CD4-positive, alpha-beta T cell treated with Interleukin-4 for 1 hour (primary cell): ENCODE data around the gene BTBD19.
"Not testable (repeated sequence)": the region's sequence is repeated elsewhere in the genome, so short reads cannot be mapped to it uniquely, and the experiment has no call there.

Experiments used
- DNase-seq, 2 donors: peaks; one replicate each; pipeline ENCODE4 v3.0.0-alpha.2; 2020 to 2022

Gene BTBD19

GRCh38 chr1:44810101-44810761 lies 1.9 kb downstream of the BTBD19 start:
- DNase-seq = peak; percentile 51 to 57

DNA sequence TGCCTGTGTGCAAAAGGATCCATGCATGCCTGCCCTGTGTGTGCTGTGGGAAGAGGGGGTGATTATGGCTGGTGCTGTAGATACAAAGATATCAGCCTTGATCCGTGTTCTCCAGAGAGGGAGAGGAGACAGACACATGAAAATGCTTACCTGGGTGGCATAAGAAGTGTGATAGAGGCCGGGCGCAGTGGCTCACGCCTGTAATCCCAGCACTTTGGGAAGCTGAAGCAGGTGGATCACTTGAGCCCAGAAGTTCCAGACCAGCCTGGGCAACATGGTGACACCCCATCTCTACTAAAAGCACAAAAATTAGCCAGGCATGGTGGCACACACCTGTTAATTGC lies 2.4 kb downstream of the BTBD19 start:
- DNase-seq = peak in 1 of 2 donors; percentile 22

DNA sequence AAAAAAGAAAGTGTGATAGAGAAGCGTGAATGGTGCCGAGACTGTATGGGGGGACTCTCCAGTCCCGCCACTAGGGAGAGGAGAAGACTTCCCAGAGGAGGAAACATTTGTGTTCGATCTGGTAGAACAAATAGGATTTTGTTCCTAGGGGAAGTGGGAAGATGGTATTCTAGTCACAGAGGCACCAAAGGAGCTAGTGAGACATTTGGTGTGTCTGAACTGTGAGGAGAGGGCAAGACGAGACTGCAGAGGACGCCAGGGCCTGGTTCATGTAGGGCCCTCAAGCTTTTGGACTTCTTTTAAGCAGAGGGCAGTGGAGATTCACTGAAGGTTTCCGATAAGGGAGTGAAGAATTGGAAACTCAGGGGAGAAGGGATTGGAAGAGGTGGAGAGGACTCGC lies 2.9 kb downstream of the BTBD19 start:
- DNase-seq = peak in 1 of 2 donors; percentile 19

GRCh38 chr1:44812822-44813543 lies 4.7 kb downstream of the BTBD19 start:
- peak in 1 of 2 donors; percentile 21 for DNase-seq

DNA sequence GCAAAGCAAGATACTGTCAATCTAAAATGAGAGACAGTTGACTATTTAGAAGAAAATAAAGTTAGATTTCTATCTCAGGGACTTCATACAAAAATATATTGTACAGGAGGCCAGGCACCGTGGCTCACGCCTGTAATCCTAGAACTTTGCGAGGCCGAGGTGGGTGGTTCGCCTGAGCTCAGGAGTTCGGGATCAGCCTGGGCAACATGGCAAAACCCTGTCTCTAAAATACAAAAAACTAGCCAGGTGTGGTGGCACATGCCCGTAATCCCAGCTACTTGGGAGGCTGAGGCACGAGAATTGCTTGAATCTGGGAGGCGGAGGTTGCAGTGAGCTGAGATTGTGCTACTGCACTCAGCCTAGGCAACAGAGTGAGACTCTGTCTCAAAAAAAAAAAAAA lies 7.6 kb downstream of the BTBD19 start:
- not testable (repeated sequence) for DNase-seq

DNA sequence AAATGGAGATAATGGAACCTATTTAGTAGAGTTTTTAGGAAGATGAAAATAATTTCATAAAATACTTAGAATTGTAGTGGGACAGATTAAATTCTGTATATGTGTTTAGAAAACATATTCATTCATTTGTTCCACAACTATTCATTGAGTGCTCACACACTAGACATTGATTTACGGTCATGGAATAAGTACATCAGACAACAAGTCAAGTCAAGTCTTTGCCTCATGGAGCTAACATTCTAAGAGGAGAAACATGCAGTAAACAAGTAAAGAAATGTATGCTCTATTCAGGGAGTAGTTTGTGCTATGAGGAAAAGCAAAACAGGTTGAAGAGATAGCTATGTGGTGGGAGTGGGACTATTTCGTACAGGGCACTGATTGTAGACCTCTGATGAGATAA lies 9.0 kb downstream of the BTBD19 start:
- DNase-seq = no peak

GRCh38 chr1:44817771-44818495 lies 9.6 kb downstream of the BTBD19 start:
- DNase-seq = no peak

DNA sequence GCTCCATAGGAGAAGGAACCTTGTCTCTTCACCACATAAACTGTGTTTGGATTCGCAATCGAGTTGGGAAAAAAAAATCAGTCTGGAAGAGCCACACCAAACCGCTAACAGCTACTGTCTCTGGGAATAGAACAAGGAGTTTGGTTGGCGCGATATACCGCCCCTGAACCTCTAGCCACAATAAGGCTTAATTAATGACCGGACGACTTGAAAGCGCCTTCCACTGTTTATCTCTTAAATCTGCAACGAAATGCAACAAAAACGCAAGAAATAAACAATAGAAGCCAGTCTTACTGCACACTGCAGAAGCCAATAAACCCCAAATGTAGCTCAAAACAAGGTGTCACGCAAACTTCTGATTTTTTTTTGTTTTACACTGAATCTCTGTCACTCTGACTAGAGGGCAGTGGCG lies 10.9 kb downstream of the BTBD19 start:
- no peak for DNase-seq

GRCh38 chr1:44819608-44820327 lies 11.4 kb downstream of the BTBD19 start:
- DNase-seq = peak; percentile 89 to 92

DNA sequence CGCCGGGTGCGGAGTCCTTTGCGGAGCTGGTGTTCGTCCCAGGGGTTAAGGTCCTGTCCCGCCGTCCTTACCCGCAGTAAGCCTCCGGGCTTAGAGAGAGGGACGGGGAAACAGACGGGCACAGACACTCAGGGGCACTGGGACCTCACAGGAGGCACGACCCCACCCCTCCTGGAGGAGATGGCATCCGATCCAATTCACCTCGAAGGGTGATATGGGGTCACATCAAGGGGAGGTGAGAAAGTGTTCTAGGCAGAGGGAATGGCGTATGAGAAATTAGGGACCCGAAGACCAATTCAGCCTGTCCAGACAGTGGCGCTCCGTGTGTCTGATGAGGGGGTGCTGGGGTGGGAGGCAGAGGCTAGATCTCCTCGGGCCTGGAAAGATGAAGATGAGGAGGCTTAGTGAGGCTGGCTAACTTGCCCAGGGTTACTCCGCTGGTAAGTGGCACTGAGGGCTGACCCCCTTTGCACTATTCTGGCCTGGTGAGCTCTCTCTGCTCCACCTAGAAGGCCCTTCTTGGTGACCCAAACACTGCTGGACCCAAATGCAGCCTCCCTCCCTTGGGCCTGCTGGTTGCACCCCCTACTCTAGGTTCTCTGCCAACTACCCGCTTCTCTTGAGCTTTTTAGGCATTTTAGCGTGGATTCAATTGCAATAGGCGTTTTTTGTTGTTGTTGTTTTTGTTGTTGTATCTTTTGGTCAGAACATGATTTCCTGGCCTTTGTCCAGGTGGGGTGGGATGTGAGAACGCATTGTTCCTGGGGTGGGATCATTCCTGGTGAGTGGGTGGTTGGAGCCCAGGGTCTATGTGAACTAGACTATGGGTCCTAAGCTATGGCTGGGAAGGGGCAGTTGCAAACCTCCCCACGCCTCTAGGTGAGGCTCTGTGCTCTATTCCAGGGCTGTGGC lies 12.3 kb downstream of the BTBD19 start:
- no peak for DNase-seq

DNA sequence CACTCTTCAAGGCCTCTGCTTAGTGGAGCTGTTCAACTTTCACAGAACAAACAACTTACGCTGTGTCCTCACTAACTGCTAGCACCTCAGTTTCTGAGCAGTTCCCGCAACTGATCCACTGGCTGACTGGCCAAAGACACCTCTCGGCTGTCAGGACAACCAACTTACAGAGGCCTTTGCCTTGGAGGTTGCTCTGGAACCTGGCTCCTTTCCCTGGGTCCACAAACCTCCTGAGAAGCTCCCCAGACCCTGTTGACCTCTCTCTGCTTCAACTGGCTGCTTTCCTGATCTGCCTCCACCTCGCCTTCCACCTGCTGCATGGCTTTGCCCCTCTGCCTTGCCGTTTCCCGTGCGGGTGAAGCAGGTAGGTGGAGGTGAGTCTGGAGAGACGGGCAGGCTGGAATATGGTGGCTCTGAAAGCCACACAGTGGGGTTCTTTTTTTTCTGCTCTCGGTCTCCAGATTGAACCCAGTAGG lies 13.0 kb downstream of the BTBD19 start:
- DNase-seq = no peak

DNA sequence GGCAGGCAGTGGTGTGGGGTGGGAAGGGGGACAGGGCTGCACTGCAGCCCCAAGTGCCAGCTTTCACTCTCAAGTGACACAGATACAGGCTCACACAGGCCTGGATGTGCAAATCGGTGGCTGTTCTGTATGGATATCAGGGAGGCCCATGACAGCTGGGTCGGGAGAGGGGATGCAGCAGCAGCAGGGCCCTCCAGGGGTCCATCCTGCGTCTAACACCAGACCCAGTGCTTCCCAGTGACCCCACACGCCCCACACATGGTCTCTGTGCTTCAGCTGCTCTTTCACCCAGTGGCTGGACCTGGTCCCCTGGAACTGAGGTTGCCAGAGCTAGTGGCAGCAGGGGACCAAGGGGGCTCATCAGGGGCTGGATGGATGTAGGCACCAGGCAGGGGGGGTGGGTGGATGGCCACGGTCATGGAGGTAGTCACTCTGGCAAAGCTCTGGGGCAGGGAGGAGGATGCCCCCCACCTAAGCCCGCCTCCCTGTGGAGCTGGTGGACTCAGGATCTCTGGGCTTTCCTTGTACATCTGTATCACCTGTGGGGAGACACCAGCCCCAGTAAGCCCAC lies 13.9 kb downstream of the BTBD19 start:
- DNase-seq = no peak

DNA sequence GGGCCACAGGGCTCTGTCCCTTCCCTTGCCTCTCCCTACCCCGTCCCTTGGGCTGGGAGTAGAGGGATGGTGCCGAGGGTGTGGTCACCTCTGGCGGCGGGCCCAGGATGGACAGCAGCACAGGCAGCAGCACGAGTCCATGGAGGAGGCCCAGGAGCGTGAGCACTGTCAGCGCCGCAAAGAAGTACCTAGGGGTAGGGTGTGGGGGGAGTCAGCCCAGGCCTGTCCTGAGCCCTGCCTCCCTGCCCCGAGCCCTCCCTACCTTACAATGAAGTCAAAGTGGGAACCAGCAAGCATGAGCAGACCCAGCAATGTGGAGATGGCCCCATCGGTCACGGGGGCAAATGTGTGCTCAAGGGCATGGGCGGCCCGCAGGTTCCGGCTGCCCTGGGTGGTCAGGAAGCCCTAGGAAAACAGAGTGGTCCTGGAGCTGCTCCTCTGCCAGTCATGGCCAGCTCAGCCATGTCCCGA lies 14.7 kb downstream of the BTBD19 start:
- no peak for DNase-seq

DNA sequence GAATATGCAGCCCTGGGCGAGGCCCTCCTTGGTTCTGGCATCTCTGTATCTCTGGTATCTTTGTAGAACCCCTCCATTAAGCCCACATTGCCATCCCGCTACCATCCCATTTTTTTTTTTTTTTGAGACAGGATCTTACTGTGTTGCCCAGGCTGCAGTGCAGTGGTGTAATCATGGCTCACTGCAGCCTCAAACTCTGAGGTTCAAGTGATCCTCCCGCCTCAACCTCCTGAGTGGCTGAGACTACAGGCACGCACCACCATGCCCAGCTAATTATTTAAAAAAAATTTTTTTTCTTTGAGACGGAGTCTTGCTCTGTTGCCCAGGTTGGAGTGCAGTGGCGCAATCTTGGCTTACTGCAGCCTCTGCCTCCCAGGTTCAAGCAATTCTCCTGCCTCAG lies 16.1 kb downstream of the BTBD19 start:
- DNase-seq = not testable (repeated sequence)

- DNase-seq = peak; percentile 14 to 62
Observed at GRCh38 chr1:44826375-44827196, 18.3 kb downstream of the BTBD19 start.

- no peak for DNase-seq
Observed at GRCh38 chr1:44827197-44828002, 19.1 kb downstream of the BTBD19 start.

DNA sequence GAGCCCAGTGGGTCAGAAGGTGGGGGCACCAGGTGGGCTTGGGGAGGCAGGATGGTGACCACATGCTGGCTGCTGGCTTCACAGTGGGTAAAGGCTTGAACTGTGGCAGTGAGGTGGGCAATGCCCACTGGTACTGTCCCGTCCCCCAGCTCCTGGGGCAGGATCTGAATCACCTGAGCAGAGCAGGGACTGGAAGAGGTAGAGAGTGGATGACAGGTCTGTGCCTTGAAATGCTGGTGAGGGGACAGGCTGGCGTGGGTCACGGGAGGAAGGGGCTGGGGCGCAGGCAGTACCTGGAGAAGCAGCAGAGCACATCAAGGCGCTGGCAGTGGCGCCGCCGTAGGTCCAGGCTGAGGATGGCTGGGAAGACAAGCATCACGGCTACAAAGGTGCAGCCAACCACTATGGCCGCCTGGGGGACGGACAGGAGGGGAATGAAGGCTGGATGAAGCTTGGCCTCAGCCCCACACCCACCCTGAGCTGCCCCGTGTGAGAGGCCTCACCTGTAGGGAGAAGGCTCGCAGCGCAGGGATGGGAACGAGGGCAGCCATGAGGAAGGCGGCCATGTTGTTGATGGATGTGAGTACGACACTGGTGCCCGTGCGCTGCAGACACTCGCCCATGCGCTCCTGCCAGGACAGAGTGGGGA lies 19.8 kb downstream of the BTBD19 start:
- DNase-seq = no peak

- no peak for DNase-seq
Observed at GRCh38 chr1:44828841-44829440, 20.6 kb downstream of the BTBD19 start.
